Dedifferentiated amniotic fluid mesenchymal stem cell (primary cell): Measurements from ENCODE around the gene CDH4.
"Not testable (repeated sequence)": the region's sequence is repeated elsewhere in the genome, so short reads cannot be mapped to it uniquely, and the experiment has no call there.

Experiments used
- DNase-seq: peaks from one replicate; pipeline ENCODE4 v3.0.0-alpha.2; 2016; ENCODE audit errors: extremely low spot score

Gene CDH4

GRCh38 chr20:61416546-61416945 lies 164.5 kb downstream of the CDH4 start:
- DNase-seq, result no peak

DNA sequence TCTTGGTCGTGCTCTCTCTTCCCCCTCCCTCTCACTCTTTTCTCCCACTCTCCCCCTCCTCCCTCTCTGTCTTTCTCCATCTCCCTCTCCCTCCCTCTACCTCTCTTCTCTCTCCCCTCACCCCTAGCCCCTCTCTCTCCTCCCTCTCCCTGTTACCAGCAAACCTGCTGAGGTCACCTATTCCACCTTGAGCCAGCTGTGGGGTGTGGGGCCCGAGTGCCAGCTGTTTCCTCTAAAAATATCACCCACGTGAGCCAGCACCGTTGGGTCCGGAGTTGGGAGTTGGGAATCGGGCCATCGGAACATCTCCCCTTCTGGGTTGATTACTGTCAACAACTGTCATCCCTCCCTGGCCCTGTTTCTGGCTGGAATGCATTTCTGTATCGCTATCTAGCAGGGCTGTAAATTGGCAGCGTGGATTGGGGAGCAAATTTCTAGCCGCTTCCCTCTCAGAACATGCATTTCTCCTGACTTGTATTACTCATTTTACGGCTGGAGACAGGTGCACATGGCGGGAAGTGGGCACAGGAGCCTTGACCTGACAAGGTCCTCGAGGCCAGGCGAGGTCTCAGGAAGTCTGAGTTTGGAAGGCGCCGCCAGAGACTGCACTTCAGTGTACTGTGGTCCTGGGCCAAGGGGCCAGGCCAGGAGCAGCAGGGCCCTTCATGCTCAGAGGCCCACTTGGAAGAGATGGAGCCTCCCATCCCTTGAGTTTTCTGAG lies 165.3 kb downstream of the CDH4 start:
- no peak for DNase-seq

GRCh38 chr20:61419010-61419409 lies 166.9 kb downstream of the CDH4 start:
- DNase-seq, result no peak

DNA sequence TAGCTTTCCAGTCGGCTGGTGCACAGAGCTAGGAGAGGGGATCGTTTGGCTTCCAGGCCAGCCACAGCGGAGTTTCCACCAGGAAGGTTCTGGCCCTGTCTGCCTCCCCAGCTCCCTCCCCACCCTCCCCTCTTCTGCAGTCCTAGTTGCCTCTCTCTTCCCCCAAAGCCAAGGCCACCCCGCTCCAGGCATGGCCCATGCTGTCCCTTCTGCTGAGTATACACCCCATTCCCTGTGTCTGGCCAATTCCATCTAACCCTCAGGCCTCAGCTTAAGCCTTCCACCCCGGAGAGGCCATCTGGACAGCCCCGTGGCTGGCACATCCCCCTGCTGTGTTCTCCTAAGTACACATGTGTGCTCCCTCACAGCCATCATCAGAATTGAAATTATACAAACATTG lies 167.4 kb downstream of the CDH4 start:
- DNase-seq, result no peak

DNA sequence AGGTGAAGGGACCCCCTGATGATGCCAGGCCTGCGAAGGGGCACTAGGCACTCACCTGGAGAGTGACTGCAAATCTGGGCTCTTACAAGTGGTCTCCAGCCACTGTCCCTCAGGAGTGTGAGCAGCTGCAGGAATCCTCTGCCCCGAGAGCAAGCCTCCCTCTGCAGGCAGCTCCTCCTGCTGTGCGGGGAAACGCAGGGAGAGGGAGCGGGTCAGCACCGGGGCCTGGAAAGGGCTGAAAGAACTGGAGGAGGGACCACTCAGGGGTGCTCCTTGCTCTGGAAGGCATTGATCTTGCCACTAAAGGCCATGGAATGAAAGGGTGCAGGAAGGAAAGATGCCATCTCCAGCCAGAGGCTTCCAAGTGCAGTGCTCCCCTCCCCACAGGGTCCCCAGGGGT lies 168.0 kb downstream of the CDH4 start:
- DNase-seq, result no peak

- no peak for DNase-seq
Observed at GRCh38 chr20:61420781-61421180, 168.7 kb downstream of the CDH4 start.

GRCh38 chr20:61422636-61423425 lies 170.8 kb downstream of the CDH4 start:
- no peak for DNase-seq

DNA sequence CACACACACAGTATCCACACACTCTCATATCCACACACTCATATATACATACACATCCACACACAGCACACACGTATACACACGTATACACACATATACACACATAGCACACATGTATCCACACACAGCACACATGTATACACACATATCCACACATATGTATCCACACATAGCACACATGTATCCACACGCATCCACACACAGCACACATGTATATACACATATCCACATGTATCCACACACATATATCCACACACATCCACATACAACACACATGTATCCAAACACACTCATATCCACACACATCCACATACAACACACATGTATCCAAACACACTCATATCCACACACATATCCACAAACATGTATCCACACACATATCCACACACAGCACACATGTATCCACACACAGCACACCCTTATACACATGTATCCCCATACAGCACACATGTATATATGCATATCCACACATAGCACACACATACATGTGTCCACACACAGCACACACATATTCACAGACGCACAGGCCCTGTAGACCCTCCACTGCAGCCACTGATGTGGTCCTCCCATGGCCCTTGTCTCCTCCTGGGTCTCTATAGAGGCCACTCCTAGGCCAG lies 172.1 kb downstream of the CDH4 start:
- no peak for DNase-seq

- DNase-seq, result no peak
Observed at GRCh38 chr20:61424628-61425420, 172.8 kb downstream of the CDH4 start.

DNA sequence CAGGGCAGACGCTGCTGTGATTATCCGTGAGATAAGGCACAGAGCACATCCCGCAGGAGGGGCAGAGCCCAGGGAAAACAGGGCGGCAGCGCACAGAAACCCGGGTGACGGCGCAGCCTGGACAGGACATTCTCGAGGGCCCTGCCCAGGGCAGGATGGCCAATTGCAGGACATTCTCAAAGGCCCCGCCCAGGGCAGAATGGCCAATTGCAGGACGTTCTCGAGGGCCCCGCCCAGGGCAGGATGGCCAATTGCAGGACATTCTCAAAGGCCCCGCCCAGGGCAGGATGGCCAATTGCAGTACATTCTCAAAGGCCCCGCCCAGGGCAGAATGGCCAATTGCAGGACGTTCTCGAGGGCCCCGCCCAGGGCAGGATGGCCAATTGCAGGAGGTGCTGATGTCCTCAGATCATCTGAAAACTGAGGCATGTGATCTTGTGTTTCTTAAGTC lies 173.5 kb downstream of the CDH4 start:
- DNase-seq, result not testable (repeated sequence)

DNA sequence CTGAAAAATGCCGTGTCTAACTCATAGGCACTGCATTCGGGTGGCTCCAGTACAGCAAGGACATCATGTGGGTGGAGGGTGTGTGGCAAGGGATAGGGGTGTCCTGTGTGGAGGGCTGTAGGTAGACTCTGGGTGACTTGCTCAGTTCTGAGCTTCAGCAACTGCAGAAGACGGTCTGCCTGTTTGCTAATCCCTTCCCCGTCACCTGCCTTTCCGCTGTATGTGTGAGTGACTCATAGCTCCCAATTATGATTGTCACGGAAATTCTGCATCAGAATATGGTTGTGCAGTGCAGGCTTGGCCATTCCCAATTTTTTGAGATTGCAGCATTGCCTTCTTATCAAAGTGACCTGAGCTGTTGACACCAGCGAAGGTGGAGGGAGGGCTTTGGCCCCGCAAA lies 174.3 kb downstream of the CDH4 start:
- no peak for DNase-seq

DNA sequence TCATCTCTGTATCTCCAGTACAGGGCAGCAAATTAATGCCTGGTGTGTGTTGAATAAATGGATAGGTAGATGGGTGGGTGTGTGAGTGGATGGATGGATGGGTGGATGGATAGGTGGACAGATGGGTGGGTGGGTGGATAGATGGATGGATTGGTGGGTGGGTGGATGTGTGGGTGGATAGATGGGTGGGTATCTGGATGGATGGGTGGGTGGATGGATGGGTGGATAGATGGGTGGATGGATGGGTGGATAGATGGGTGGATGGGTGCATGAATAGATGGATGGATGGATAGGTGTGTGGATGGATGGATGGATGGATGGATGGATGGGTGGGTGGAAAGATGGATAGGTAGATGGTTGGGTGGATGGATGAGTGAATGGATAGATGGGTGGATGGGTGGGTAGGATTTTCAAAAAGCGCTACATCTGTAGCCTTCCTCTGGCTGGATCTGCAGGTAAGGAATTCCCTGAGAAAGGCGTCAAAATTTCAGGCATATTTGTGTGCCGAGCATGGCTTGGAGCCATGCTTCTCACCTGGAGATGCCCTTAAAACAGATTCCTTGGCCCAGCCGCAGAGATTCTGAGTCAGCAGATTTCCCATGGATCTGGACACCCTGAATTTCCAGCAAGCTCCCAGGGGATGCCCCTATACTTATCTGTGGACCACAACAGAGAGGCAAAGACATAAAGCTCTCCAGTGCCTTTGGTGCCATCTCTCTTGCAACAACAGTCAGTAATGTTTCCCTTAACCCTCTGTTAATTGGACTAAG lies 177.6 kb downstream of the CDH4 start:
- no peak for DNase-seq

DNA sequence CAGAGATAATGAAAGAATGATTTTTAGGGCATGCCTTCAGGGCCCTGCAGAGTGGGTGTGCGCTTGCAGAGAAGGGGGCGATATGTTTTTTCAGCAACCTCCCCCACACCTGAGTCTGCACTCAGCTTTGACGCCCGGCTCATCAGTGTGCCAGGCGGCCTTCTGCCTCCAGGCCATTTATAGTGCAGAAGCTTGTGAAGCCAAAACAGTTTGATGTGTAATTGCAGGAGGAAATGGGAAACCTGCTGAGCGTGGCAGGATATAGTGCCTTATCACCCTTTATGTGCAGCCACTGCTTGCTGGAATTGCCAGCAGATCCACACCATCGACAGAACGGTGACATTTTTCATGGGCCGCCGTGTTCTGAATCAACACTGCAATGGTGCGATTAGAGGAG lies 178.2 kb downstream of the CDH4 start:
- no peak for DNase-seq

GRCh38 chr20:61433176-61433575 lies 181.1 kb downstream of the CDH4 start:
- DNase-seq, result no peak

GRCh38 chr20:61433816-61434215 lies 181.8 kb downstream of the CDH4 start:
- DNase-seq, result no peak

DNA sequence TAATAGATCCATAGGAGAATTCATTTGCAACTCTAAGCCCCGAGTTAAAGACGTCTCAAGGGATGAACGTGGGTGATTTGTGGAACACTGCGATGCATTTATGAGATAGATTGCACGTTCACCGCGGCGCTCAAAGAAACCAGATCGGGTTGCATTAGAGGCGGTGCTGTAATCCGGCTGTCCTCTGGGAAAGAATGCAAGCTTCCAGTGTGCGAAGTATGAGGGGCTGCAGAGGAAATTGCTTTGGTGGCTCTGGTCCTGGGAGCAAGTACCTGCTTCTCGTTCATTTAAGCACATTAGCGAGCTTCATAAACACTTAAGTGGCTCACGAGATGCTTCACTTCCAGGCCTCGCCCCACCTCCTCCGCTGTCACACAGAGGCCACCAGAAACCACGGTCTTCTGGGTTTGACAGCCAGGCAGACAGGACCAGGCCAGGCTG lies 182.3 kb downstream of the CDH4 start:
- DNase-seq, result no peak

GRCh38 chr20:61435184-61435822 lies 183.2 kb downstream of the CDH4 start:
- DNase-seq, result no peak

DNA sequence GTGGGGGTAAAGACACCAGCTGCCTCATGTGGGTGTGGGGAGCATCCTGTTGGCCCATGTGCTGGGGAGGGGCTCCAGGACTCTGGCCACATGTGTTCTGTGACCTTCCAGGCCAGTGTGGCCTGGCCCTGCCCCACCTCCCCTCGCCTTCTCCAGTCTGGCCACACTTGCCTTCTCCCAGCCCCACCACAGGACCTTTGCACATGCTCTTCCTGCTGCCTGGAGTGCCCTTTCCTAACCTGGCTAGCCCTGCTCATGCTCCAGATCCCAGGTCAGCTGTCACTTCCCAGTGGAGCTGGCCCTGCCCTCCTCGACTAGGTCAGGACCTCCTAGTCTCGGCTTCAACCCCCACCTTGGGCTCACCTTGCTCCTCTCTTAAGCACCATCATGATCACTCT lies 183.8 kb downstream of the CDH4 start:
- DNase-seq, result no peak

GRCh38 chr20:61436283-61436666 lies 184.2 kb downstream of the CDH4 start:
- DNase-seq, result no peak

DNA sequence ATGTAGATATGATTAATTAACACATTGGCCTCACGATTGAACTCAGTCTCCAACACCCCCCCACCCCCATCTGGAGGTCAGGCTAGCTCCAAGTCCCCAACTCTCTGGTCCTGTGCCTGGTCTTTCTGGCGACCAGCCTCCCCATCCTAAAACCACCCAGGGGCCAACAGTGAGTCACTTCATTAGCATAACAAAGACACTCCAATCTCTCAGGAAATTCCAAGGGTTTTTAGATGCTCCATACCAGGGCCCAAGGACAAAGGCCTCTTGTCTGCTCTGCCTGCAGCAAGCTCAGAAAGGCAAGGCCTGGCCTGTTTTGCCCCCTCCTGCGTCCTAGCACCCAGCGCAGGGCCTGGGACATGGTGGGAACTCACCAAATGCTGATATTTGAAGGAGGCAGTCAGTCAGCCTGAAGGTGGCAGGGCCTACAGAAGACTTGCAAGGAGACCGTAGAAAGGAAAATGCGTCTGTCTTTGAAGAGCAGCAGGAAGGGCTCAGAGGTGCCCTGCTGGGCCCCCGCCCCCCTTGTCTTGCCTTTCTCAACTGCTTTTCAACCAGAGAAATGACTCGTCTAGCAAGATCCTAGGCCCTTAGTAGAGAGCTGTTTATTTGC lies 184.7 kb downstream of the CDH4 start:
- DNase-seq, result no peak
